ENCODE results near the gene THSD7A.

DNA sequence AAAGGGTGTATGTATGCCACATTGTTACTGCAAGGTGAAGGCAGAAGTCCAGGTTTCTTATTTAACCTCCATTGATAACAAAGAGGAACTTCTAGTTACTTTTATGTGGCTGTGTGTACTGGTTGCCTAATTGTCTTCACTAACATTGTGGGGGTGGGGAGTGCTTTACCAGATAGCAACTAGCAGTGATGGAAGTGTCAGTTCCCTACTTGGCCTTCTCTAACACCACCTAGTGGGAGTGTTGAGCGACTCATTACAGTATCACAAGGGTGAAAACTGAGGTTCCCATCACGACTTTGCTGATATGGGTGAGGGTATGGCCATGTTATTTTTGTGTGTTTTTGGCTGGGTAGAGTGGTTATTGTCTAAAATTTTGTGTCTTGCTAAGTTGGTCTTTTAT, 274.4 kb downstream of the THSD7A start:
- TF ChIP-seq, protein P1, sequence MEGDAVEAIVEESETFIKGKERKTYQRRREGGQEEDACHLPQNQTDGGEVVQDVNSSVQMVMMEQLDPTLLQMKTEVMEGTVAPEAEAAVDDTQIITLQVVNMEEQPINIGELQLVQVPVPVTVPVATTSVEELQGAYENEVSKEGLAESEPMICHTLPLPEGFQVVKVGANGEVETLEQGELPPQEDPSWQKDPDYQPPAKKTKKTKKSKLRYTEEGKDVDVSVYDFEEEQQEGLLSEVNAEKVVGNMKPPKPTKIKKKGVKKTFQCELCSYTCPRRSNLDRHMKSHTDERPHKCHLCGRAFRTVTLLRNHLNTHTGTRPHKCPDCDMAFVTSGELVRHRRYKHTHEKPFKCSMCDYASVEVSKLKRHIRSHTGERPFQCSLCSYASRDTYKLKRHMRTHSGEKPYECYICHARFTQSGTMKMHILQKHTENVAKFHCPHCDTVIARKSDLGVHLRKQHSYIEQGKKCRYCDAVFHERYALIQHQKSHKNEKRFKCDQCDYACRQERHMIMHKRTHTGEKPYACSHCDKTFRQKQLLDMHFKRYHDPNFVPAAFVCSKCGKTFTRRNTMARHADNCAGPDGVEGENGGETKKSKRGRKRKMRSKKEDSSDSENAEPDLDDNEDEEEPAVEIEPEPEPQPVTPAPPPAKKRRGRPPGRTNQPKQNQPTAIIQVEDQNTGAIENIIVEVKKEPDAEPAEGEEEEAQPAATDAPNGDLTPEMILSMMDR (IDR thresholded peaks at IDR 0.05; ENCODE audit: poor library complexity, severe bottlenecking): no peak
- TF ChIP-seq, protein P2, sequence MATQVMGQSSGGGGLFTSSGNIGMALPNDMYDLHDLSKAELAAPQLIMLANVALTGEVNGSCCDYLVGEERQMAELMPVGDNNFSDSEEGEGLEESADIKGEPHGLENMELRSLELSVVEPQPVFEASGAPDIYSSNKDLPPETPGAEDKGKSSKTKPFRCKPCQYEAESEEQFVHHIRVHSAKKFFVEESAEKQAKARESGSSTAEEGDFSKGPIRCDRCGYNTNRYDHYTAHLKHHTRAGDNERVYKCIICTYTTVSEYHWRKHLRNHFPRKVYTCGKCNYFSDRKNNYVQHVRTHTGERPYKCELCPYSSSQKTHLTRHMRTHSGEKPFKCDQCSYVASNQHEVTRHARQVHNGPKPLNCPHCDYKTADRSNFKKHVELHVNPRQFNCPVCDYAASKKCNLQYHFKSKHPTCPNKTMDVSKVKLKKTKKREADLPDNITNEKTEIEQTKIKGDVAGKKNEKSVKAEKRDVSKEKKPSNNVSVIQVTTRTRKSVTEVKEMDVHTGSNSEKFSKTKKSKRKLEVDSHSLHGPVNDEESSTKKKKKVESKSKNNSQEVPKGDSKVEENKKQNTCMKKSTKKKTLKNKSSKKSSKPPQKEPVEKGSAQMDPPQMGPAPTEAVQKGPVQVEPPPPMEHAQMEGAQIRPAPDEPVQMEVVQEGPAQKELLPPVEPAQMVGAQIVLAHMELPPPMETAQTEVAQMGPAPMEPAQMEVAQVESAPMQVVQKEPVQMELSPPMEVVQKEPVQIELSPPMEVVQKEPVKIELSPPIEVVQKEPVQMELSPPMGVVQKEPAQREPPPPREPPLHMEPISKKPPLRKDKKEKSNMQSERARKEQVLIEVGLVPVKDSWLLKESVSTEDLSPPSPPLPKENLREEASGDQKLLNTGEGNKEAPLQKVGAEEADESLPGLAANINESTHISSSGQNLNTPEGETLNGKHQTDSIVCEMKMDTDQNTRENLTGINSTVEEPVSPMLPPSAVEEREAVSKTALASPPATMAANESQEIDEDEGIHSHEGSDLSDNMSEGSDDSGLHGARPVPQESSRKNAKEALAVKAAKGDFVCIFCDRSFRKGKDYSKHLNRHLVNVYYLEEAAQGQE (IDR thresholded peaks at IDR 0.05; ENCODE audit: borderline replicate concordance): no peak
- TF ChIP-seq EZH2 (IDR thresholded peaks at IDR 0.05; ENCODE audit: borderline replicate concordance, insufficient read depth, low read length, poor library complexity, severe bottlenecking) (no peak), EP300 (conservative IDR thresholded peaks at IDR 0.05; ENCODE audit: poor library complexity, severe bottlenecking) (no peak), RAD21 (conservative IDR thresholded peaks at IDR 0.05) (no peak), SMC3 (conservative IDR thresholded peaks at IDR 0.05; ENCODE audit: poor library complexity) (no peak), POLR2AphosphoS5 (IDR thresholded peaks at IDR 0.05) (no peak), TAF1 (IDR thresholded peaks at IDR 0.05; ENCODE audit: low read depth) (no peak), MXI1 (conservative IDR thresholded peaks at IDR 0.05; ENCODE audit: poor library complexity, severe bottlenecking) (no peak)
